ENCODE data around the gene USP7.
"Not testable (repeated sequence)": the region's sequence is repeated elsewhere in the genome, so short reads cannot be mapped to it uniquely, and the experiment has no call there.

The USP7 gene

GRCh38 chr16:8877894-8878522 is 85.7 kb downstream of the USP7 start:
- no peak for DNase-seq (ENCODE audit: low spot score)

DNA sequence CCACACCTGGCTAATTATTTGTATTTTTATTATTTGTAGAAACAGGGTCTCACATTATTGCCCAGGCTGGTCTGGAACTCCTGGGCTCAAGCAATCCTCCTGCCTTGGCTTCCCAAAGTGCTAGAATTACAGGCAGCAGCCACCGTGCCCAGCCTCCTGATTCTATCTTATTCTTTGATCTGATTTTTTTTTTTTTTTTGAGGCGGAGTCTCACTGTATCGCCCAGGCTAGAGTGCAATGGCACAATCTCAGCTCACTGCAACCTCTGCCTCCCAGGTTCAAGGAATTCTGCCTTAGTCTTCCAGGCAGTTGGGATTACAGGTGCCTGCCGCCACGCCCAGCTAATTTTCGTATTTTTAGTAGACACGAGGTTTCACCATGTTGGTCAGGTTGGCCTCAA is 88.4 kb downstream of the USP7 start:
- not testable (repeated sequence) for DNase-seq (ENCODE audit: low spot score)

- DNase-seq (ENCODE audit: low spot score), result no peak
Measured at GRCh38 chr16:8874388-8874787, 89.3 kb downstream of the USP7 start.

- not testable (repeated sequence) for DNase-seq (ENCODE audit: low spot score)
Measured at GRCh38 chr16:8873866-8874195, 89.9 kb downstream of the USP7 start.

DNA sequence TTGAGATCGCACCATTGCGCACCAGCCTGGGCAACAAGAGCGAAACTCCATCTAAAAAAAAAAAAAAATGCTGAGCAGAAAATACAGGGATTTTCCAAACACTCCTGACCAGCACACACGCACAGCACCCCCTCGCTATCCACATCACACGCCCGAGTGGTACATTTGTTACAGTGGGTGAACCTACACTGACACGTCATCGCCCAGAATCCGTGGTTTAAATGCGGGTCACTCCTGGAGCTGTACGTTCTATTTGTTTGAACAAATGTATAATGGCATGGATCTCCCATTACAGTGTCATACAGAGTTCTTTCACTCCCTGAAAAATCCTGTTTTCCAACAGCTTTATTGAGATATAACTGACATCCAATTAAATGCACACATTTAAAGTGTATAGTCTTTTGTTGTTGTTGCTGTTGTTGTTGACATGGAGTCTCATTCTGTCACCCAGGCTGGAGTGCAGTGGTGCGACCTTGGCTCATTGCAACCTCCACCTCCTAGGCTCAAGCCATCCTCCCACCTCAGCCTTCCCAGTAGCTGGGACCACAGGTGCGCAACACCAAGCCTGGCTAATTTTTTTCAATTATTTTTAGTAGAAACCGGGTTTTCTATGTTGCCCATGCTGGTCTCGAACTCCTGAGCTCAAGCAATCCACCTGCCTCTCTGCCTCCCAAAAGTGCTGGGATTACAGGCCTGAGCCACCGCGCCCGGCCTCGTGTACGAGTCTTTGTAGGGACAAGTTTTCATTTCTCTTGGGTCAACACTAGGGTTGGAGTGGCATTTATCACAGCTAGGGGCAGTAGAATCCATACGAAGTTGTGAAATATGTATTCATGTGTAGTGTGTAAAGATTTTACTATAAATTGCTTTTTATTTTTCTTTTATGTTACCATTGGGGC is 90.5 kb downstream of the USP7 start:
- DNase-seq (ENCODE audit: low spot score), result no peak

- DNase-seq (ENCODE audit: low spot score), result no peak
Measured at GRCh38 chr16:8872071-8872470, 91.6 kb downstream of the USP7 start.

DNA sequence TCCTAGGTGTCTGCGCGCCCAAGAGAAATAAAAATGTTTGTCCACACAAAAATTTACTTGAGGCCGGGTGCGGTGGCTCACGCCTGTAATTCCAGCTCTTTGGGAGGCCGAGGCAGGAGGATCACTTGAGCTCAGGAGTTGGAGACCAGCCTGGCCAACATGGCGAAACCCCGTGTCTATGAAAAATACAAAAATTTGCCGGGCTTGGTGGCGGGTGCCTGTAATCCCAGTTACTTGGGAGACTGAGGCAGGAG is 93.8 kb downstream of the USP7 start:
- DNase-seq (ENCODE audit: low spot score), result not testable (repeated sequence)

DNA sequence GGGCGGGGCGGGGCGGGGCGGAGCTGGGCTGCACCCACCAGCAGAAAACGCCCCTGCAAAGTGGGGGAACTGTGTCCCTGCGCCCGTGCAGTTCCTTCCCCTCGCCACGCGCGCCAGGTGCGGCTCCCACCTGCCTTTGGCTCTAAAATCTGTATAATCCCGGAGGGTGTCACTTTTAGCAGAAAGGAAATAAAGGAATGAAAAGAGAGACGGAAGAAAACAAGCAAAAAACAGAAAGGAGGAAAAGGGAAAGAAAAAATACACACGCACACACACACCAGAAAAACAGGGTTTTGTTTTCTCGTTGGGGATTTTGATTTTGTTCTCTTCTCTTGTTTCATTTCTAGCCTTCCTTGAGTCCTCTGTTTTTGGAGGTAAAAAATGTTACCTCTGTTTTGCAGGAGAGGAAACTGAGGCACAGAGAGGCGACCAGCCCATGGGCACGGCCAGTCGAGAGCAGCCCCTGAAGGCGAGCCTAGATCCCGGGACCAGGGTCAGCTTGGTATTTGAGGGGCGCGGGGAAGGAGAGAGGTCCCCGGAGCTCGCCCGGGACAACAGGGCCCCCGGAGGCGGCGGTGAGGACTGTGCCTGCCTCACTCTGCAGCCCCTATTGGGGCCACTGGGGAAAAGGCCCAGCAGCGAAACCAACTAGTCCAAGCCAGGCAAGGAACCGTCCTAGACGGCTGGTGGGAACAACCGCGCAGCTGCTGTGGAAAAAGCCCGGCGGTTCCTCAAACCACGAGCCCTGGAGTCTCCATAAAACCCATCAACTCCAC is 94.3 kb downstream of the USP7 start:
- DNase-seq (ENCODE audit: low spot score), result no peak

DNA sequence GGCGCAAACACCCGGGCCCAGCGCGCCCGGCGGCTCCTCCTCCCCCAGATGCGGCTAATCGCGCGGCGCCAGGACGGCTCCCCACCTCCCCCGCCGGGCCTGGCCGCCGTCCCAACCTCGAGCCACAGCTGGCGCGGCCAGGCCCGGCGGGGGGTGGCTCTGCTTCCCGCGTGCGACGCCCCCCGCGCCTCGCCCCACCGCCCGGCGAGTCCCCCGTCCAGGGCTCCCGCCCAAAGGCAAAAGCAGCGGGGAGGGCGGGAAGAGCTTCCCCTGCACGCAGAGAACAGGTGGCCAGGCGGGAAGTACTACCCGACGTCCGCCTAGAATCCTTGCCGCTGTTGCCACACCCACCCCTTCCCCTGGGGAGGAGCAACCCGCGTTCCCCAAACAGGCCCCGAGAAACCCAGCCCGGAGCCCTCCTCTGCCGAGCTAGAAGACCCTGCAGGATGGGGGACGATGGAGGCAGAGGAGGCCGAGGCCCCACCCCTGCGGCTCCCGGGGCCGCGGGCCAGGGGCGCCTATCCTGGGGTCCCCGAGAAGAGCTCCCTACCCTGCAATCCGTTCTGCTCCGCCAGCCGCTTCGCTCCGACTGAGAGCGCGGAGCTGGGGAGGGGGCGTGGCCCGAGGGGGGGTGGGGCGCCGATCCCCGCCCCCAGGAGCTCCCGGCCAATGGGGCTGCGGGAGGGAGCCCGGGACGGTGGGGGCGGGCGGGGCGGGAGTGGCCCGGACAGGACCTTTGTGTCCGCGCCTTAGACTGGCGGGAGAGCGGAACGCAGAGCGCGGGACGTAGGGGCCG is 95.1 kb downstream of the USP7 start, which contains the start of gene CARHSP1:
Gene CARHSP1 (minus strand): TSS at position 591 of the 796 bp plus-strand sequence. CDS start 9,678 bp downstream, outside the sequence.
- DNase-seq (ENCODE audit: low spot score), result peak; percentile 78

DNA sequence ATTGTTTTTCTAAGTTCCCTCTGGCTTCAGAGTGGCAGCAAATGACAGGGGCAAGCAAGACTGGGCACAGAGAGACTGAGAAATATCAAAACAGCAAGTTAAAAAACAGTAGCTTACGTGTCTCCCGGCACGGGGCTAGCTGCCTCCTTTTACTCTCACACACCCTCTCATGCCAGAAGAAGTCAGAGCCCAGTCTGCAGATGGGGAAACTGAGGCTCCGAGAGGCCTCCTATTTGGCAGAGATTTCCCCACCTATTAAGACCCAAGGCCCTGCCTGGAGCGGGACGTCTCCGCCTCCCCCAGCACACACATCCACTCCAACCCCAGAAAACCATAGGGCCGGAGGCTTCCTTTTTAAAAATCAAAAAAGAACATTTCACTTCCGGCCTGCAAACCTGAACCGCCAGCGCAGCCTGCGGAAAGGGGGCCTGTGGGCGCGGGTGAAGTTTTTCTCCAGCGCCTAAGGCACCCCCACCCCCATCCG is 95.7 kb downstream of the USP7 start:
- no peak for DNase-seq (ENCODE audit: low spot score)

- DNase-seq (ENCODE audit: low spot score), result no peak
Measured at GRCh38 chr16:8867216-8867931, 96.3 kb downstream of the USP7 start.

DNA sequence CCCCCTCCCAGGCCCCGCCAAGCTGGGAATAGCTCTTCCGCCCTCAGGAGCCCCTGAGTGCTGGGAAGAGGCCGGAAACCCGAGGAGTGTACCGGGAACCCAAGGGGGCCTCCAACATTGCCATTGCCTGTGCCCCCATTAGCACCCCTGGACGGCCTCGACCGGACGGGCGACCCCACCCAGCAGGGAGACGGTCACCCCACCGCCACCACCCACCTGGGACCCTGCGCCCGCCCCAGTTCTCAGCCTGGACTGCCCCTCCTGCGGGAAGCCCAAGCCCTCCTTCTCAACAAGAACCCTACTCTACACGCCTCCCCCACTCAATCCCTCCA is 96.9 kb downstream of the USP7 start:
- DNase-seq (ENCODE audit: low spot score), result no peak

GRCh38 chr16:8866118-8866883 is 97.4 kb downstream of the USP7 start:
- DNase-seq (ENCODE audit: low spot score), result no peak

DNA sequence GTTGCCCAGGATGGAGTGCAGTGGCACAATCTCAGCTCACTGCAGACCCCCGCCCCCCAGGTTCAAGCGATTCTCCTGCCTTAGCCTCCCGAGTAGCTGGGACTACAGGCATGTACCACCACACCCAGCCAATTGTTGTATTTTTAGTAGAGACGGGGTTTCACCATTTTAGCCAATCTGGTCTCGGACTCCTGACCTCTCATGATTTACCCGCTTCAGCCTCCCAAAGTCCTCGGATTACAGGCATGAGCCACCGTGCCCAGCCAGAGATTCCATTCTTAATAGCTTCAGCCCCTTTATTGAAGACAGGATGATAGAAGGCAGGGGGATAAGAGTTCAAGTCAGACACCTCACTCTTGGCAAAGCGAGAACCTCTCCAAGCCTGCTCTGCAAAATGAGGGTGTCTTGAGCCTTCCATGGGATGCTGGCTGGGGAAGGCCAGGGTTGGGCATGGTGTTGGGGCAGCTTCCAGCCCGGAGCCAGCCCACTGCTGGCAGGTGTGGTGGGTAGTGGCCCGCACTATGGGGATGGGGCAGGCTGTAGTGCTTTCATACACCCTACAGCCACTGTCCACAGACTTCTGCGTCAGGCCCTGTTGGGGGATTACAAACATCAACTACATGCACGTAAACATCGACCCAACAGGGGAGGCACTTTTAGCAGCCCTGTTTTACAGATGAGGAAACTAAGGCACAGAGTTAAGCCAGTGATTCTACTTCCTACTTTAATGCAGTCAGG is 98.4 kb downstream of the USP7 start:
- no peak for DNase-seq (ENCODE audit: low spot score)

GRCh38 chr16:8864480-8865110 is 99.1 kb downstream of the USP7 start:
- DNase-seq (ENCODE audit: low spot score), result no peak

DNA sequence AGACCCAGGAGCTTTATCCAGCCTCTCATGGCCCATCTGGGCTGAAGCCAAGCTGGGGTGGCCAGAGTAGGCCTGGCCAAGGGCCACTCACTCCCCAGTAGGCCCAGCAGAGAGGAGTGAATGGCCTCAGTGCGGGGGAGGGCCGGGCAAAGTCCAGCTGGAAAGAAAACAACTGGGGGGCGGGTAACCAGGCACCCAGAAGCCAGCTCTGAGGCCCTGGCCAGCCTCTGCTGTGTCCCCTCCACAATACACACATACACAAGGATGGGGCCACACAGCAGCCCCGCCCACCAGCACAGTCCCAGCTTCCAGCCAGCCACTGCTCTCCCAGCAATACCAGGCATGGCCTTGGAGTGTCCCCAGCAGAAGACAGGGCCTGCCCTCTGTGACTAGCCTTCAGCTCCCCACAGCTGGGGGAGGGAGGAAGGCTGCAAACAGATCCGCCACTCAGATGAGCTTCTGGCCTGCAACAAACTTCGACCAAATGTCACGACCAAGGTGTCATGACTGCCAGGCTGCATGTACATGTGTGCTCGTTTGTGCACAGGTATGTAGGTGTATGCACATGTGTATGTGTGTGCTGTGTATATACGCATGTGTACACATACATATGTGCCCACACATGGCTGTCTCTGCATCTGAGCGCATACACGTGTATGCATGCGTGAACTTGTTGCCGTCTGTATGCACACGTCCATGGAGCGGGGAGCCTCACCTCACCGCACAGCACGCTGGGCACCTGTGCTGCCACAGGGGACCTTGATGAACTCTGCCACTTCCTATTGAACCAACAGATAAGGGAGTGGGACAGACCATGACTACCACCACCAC is 99.9 kb downstream of the USP7 start:
- DNase-seq (ENCODE audit: low spot score), result no peak

DNA sequence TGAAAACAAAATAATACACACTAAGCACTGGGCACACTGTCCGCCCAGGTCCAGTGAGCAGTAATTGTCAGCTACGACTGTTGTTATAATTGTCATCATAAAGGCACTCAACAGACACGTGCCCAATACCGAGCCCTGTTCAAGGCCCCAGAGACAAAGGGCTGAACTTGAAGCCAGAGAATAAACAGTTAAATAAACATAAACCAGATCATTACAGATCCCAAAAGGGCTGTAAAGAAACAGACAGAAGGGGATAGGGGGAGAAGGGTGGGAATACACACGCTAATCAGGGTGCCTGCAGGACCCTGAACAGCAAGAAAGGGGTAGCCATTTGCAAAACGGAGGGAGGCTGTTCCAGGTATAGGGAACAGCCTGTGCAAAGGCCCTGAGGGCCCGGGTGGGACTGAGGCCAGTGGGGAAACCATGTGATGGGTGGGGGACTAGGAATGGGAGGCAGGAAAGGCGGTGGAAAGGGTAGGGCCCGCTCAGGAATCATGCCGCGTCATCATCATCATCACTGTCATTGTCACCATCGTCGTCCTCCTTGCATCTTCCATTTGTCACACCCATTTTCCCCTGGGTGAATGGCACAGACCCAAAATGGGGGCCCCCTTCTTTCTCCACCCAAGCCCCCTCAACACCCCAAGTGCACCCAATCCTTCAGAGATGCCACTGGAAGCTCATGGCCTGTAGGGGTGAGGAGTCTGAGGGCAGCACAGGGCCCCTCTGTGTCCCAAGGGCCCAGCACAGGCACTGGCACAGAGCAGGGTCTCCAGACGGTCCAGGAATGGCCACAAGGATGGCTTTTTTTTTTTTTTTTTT is 101.2 kb downstream of the USP7 start:
- no peak for DNase-seq (ENCODE audit: low spot score)

All from kidney capillary endothelial cell (primary cell).